ENCODE data around the gene SH3GLB1.

- TF ChIP-seq CTCF (IDR thresholded peaks at IDR 0.05 in 2 of 3, conservative IDR thresholded peaks at IDR 0.05 in 1 of 3; ENCODE audit: control insufficient read depth in 2 of 3, extremely low read depth in 1 of 3, insufficient read depth in 1 of 3, low read depth in 3 of 3, low read length in 3 of 3) (no peak), POLR2AphosphoS5 (IDR thresholded peaks at IDR 0.05; ENCODE audit: low read length) (no peak), EZH2 (IDR thresholded peaks at IDR 0.05; ENCODE audit: borderline replicate concordance, control insufficient read depth, low read depth, low read length) (no peak), POLR2A (IDR thresholded peaks at IDR 0.05; ENCODE audit: low read depth, low read length) (no peak), ZNF274 (IDR thresholded peaks at IDR 0.05; ENCODE audit: insufficient read depth, insufficient read length) (no peak), ESRRA (IDR thresholded peaks at IDR 0.05; ENCODE audit: low read length) (no peak), GABPA (IDR thresholded peaks at IDR 0.05; ENCODE audit: low read depth) (no peak), BACH1 (IDR thresholded peaks at IDR 0.05; ENCODE audit: borderline replicate concordance) (no peak), SP1 (IDR thresholded peaks at IDR 0.05; ENCODE audit: low read depth, low read length) (no peak)
Observed at GRCh38 chr1:86754265-86754974, 50.0 kb downstream of the SH3GLB1 start.
